ENCODE data around the gene ZNF326.

The ZNF326 gene

GRCh38 chr1:90083995-90084394, 89.1 kb downstream of the ZNF326 start:
- DNase-seq = no peak

Data from NCI-H510A treated with DMSO at 0.1 percent for 48 hours (cell line).